OCI-LY7 (cell line): ENCODE data around the gene TMEM9B. TPM values are rescaled to one million over a fixed set of nuclear protein-coding genes. Genes with fewer than 3 reads are reported as not detected.
"Not testable (repeated sequence)": the region's sequence is repeated elsewhere in the genome, so short reads cannot be mapped to it uniquely, and the experiment has no call there.

ENCODE experiments used
- Bru-seq: library from RNA; stranded (reverse); fragments of 400-500 nt; gene quantifications from one replicate; lab custom pipeline; 2021; lab: Mats Ljungman, UMichigan
- BruChase-seq, 2 experiments: library from RNA; stranded (reverse); fragments of 400-500 nt; gene quantifications; one replicate each; lab custom pipeline; 2021; lab: Mats Ljungman, UMichigan
- BruUV-seq: library from RNA; stranded (reverse); fragments of 400-500 nt; replicated peaks from 2 replicates; lab custom pipeline; 2021; lab: Mats Ljungman, UMichigan
- CTCF ChIA-PET: fragments of 300-600 bp; sonication (Branson Sonifier 250); formaldehyde crosslinking; loops from one replicate; lab custom pipeline; 2022; ENCODE audit warnings: antibody characterized with exemption; ENCODE audit not compliant: unreplicated experiment; lab: Charles Lee
- POLR2A ChIA-PET: fragments of 300-600 bp; sonication (Branson Sonifier 250); formaldehyde crosslinking; loops from one replicate; lab custom pipeline; 2022; ENCODE audit warnings: antibody characterized with exemption; lab: Charles Lee
- DNase-seq: peaks from one replicate; pipeline ENCODE4 v3.0.0-alpha.2; 2015; ENCODE audit warnings: low spot score
- H2AFZ ChIP-seq: fragments of 200-600 bp; sonication (generic), shearing (Covaris generic); 2 replicates; pipeline ENCODE4 v1.6.1; 2014; ENCODE audit warnings: mild to moderate bottlenecking, antibody characterized with exemption, low read length, moderate library complexity
- H3K27ac ChIP-seq: fragments of 200-600 bp; sonication (generic); 2 replicates; pipeline ENCODE4 v1.5.1; 2014; ENCODE audit warnings: mixed run types, low read depth, mild to moderate bottlenecking, moderate library complexity, low read length, inconsistent platforms; ENCODE audit not compliant: poor library complexity, severe bottlenecking
- H3K36me3 ChIP-seq: fragments of 200-600 bp; sonication (generic); 2 replicates; pipeline ENCODE4 v1.6.1; 2014; ENCODE audit warnings: mild to moderate bottlenecking, antibody characterized with exemption, low read length, moderate library complexity, mixed read lengths; ENCODE audit not compliant: insufficient read depth
- H3K4me1 ChIP-seq: fragments of 200-600 bp; sonication (generic); 2 replicates; pipeline ENCODE4 v1.5.1; 2014; ENCODE audit warnings: mild to moderate bottlenecking, low read length; ENCODE audit not compliant: insufficient read depth, poor library complexity, severe bottlenecking
- H3K4me2 ChIP-seq: fragments of 200-600 bp; sonication (generic); 2 replicates; pipeline ENCODE4 v1.6.1; 2014; ENCODE audit warnings: mild to moderate bottlenecking, low read length
- H3K4me3 ChIP-seq: fragments of 200-600 bp; sonication (generic); 2 replicates; pipeline ENCODE4 v1.5.1; 2014; ENCODE audit warnings: mild to moderate bottlenecking, low read depth, low read length; ENCODE audit not compliant: poor library complexity, severe bottlenecking
- H3K79me2 ChIP-seq: fragments of 200-600 bp; sonication (generic); 2 replicates; pipeline ENCODE4 v1.6.1; 2016; ENCODE audit warnings: low read depth, mild to moderate bottlenecking, low read length, moderate library complexity, mixed read lengths; ENCODE audit not compliant: insufficient read depth
- H3K9me2 ChIP-seq: fragments of 200-600 bp; sonication (generic); 2 replicates; pipeline ENCODE4 v1.6.1; 2016; ENCODE audit warnings: mild to moderate bottlenecking, low read length, mixed read lengths; ENCODE audit not compliant: insufficient read depth
- H3K9me3 ChIP-seq: fragments of 200-600 bp; sonication (generic); 2 replicates; pipeline ENCODE4 v1.6.1; 2014; ENCODE audit warnings: mild to moderate bottlenecking, mixed run types, low read length, mixed read lengths
- H4K20me1 ChIP-seq: fragments of 200-600 bp; sonication (generic); 2 replicates; pipeline ENCODE4 v1.6.1; 2014; ENCODE audit warnings: mild to moderate bottlenecking, antibody characterized with exemption, low read length, moderate library complexity, mixed read lengths; ENCODE audit not compliant: insufficient read depth
- CTCF ChIP-seq: fragments of 200-600 bp; sonication (generic); conservative IDR thresholded peaks from 2 replicates; pipeline ENCODE4 v1.5.1; 2014; ENCODE audit warnings: mild to moderate bottlenecking, antibody characterized with exemption, low read length, moderate library complexity, mixed read lengths
- EZH2phosphoT487 ChIP-seq: fragments of 200-600 bp; sonication (generic); IDR thresholded peaks from 2 replicates; pipeline ENCODE4 v1.6.1; 2018; ENCODE audit warnings: low read depth, borderline replicate concordance, mild to moderate bottlenecking, mixed run types, antibody characterized with exemption, low read length, moderate library complexity, mixed read lengths
- intact Hi-C: fragments of 100-400 bp; cut with micrococcal nuclease; formaldehyde crosslinking; loops from one replicate; pipeline ENCODE4 v1.10.0; 2022; ENCODE audit not compliant: unreplicated experiment
- long read RNA-seq: library from polyadenylated mRNA; stranded (forward); transcript quantifications from one replicate; pipeline ENCODE4 v2.0.0, GENCODE V29; 2022
- total RNA-seq, 2 experiments: library from RNA; depleted of rRNA in 1 of 2; stranded (reverse); fragments of >200 nt in 1 of 2; shearing (Covaris generic) in 1 of 2; gene quantifications; 2 replicates each; pipeline ENCODE4 v1.2.3, GENCODE V29; 2014 to 2022

TMEM9B gene
- total RNA-seq (2014; rRNA removed; shearing (Covaris generic)) (8.5 and 13.4 TPM in 2 replicates), total RNA-seq (2022) (13.0 and 14.8 TPM in 2 replicates), Bru-seq, nascent RNA (percentile 70 among the genes with signal in this experiment), BruChase-seq, experiment 1, labeled RNA remaining after a 6-hour chase (percentile 50 among the genes with signal in this experiment), BruChase-seq, experiment 2, labeled RNA remaining after a 2-hour chase (percentile 71 among the genes with signal in this experiment)
- long read RNA-seq, transcript TMEM9B-201 (4 exons, 1,659 nt) = minor isoform, 7 of 40 reads
- long read RNA-seq, transcript TMEM9B-205 (5 exons, 2,083 nt) = major isoform, 31 of 40 reads
- long read RNA-seq, partial matches to known transcripts = 2 of 40 reads
- long read RNA-seq, other reads (novel, unspliced or antisense) = 0 of 40 reads

GRCh38 chr11:8964324-8965320, at the start of gene TMEM9B:
Gene TMEM9B, minus strand, starts transcription at chr11:8964442. Its CDS starts 129 bp downstream, at chr11:8964313.
- peak; percentile 88 for DNase-seq
- peaks cover 6% of the 10 kb centered on the region; the same call in 1 of the 2 replicates for H3K36me3 ChIP-seq
- POLR2A ChIA-PET = interaction anchor here (0.6 to 1.4 kb wide), 10 partner anchors 11 to 612 kb away, joined by 3 to 9 read pairs (median 4); partner anchors contain the start of genes RPL27A and TRIM66
- TF ChIP-seq EZH2phosphoT487 (no peak), CTCF (no peak)
- peak within 1 kb of the TSS; percentile 69 for H2AFZ ChIP-seq
- no peaks in the 10 kb centered on the region for H3K9me3 ChIP-seq
- H3K79me2 ChIP-seq = peaks cover 32% of the 10 kb centered on the region
- TSS peak; percentile 58 for BruUV-seq
- peak within 1 kb of the TSS; percentile 88 for H3K4me3 ChIP-seq
- H3K4me1 ChIP-seq = peaks cover 20% of the 10 kb centered on the region
- intact Hi-C loops = loop anchor here (1.0 to 2.0 kb wide), 4 partner anchors 53 to 496 kb away; partner anchors contain the start of genes AKIP1, TMEM41B and ZNF143
- CTCF ChIA-PET = interaction anchor here (0.6 kb wide), 1 partner anchor 650 kb away, joined by 3 read pairs; no protein-coding TSS in a partner anchor
- H3K4me2 ChIP-seq = peak within 1 kb of the TSS; percentile 98
- H3K9me2 ChIP-seq = no peaks in the 10 kb centered on the region
- 0 out of 2 replicates have a peak, but pooled peaks cover 6% of the 10 kb centered on the region for H4K20me1 ChIP-seq
- peak within 1 kb of the TSS; percentile 60 for H3K27ac ChIP-seq

GRCh38 chr11:9013373-9013772, 49.1 kb upstream of the TMEM9B start:
- Histone ChIP-seq H4K20me1 (no peaks in the 10 kb centered on the region), H3K79me2 (no peaks in the 10 kb centered on the region), H3K36me3 (no peaks in the 10 kb centered on the region), H3K27ac (no peak overlapping the region), H3K4me3 (no peak overlapping the region), H3K9me3 (no peaks in the 10 kb centered on the region), H3K4me2 (no peak overlapping the region), H2AFZ (no peak overlapping the region), H3K9me2 (no peaks in the 10 kb centered on the region), H3K4me1 (no peaks in the 10 kb centered on the region)
- POLR2A ChIA-PET = no interaction called here
- CTCF ChIA-PET = interaction anchor here (1.0 kb wide), 1 partner anchor 14 kb away, joined by 3 read pairs; no protein-coding TSS in a partner anchor
- BruUV-seq = no TSS peak
- no peak for DNase-seq
- intact Hi-C loops = no loop called here
- TF ChIP-seq EZH2phosphoT487 (no peak), CTCF (no peak)

GRCh38 chr11:9009538-9009937, 45.3 kb upstream of the TMEM9B start:
- H3K4me1 ChIP-seq, H3K4me2 ChIP-seq, H2AFZ ChIP-seq, H3K9me3 ChIP-seq, intact Hi-C loops, CTCF ChIA-PET, H3K79me2 ChIP-seq, H3K36me3 ChIP-seq, DNase-seq, H3K9me2 ChIP-seq, H3K4me3 ChIP-seq, H3K27ac ChIP-seq, BruUV-seq, POLR2A ChIA-PET, H4K20me1 ChIP-seq: not testable (repeated sequence)
